H1 (cell line): Measurements from ENCODE around the gene MYLIP.

ENCODE experiments used
- ATF2 ChIP-seq: IDR thresholded peaks from 2 replicates; pipeline ENCODE4 v1.6.1; 2012; ENCODE audit warnings: low read length, inconsistent platforms
- POLR2A ChIP-seq, 2 experiments: IDR thresholded peaks; 1 replicate in 1 of 2; 2 replicates in 1 of 2; pipeline ENCODE4 v1.6.1; 2011; ENCODE audit warnings: low read depth in 2 of 2, low read length in 2 of 2, mild to moderate bottlenecking in 2 of 2; ENCODE audit errors: control extremely low read depth in 1 of 2
- RAD21 ChIP-seq, 2 experiments: IDR thresholded peaks in 1 of 2; conservative IDR thresholded peaks in 1 of 2; 2 replicates each; pipeline ENCODE4 v1.6.1; 2011; ENCODE audit warnings: low read depth in 2 of 2, low read length in 2 of 2, improper control_type of control experiment in 1 of 2, inconsistent platforms in 1 of 2, mild to moderate bottlenecking in 1 of 2, moderate library complexity in 1 of 2

GRCh38 chr6:16165641-16166040 is 36.8 kb downstream of the MYLIP start:
- no peak for TF ChIP-seq POLR2A (IDR thresholded peaks at IDR 0.05; ENCODE audit: control extremely low read depth in 1 of 2, low read depth in 2 of 2, low read length in 2 of 2)
- TF ChIP-seq RAD21 (IDR thresholded peaks at IDR 0.05 in 1 of 2, conservative IDR thresholded peaks at IDR 0.05 in 1 of 2; ENCODE audit: low read depth in 2 of 2, low read length in 2 of 2) = no peak
- TF ChIP-seq ATF2 = no peak
